Prostate gland (tissue), 2 donors: Measurements from ENCODE around the gene DRD2.

Source experiments
- POLR2A ChIP-seq: fragments of 450-650 bp; IDR thresholded peaks from one replicate; pipeline ENCODE4 v1.6.1; 2016; ENCODE audit warnings: antibody characterized with exemption, mild to moderate bottlenecking
- TF ChIP-seq, protein P1 (sequence below), 4 experiments: fragments of 200-600 bp in 2 of 4; fragments of 450-650 bp in 2 of 4; sonication (generic) in 2 of 4; IDR thresholded peaks; 1 replicate in 3 of 4; 2 replicates in 1 of 4; pipeline ENCODE4 v1.5.1; 2016 to 2019; ENCODE audit warnings: antibody characterized with exemption in 4 of 4, mild to moderate bottlenecking in 2 of 4, moderate library complexity in 2 of 4

DNA sequence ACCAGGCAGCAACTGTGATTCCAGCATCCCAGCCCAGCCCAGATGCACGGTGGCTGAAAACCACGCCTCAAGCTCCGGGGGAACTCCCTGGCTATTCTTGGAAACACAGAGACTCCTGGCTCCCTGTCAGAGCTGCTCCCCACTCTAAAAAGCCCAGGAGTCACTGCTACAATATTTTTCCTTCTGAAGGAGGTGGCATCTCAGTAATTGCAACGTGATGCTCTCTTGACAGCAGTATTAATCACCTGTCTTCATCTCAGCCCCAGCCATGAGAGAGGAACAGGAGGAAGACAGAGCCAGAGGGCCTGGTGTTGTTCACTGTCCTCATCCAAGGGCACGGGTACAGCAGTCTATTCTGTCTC is 26.9 kb downstream of the DRD2 start:
- TF ChIP-seq, protein P1, sequence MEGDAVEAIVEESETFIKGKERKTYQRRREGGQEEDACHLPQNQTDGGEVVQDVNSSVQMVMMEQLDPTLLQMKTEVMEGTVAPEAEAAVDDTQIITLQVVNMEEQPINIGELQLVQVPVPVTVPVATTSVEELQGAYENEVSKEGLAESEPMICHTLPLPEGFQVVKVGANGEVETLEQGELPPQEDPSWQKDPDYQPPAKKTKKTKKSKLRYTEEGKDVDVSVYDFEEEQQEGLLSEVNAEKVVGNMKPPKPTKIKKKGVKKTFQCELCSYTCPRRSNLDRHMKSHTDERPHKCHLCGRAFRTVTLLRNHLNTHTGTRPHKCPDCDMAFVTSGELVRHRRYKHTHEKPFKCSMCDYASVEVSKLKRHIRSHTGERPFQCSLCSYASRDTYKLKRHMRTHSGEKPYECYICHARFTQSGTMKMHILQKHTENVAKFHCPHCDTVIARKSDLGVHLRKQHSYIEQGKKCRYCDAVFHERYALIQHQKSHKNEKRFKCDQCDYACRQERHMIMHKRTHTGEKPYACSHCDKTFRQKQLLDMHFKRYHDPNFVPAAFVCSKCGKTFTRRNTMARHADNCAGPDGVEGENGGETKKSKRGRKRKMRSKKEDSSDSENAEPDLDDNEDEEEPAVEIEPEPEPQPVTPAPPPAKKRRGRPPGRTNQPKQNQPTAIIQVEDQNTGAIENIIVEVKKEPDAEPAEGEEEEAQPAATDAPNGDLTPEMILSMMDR (IDR thresholded peaks at IDR 0.05) = no peak
- no peak for TF ChIP-seq POLR2A
